Measurements from ENCODE around the gene POLR2J3. TPM values are rescaled to one million over a fixed set of nuclear protein-coding genes. Genes with fewer than 3 reads are reported as not detected.
"Not testable (repeated sequence)": the region's sequence is repeated elsewhere in the genome, so short reads cannot be mapped to it uniquely, and the experiment has no call there.

Gene POLR2J3
- total RNA-seq, 1 donor from 2014 or later, result 32.5 TPM

DNA sequence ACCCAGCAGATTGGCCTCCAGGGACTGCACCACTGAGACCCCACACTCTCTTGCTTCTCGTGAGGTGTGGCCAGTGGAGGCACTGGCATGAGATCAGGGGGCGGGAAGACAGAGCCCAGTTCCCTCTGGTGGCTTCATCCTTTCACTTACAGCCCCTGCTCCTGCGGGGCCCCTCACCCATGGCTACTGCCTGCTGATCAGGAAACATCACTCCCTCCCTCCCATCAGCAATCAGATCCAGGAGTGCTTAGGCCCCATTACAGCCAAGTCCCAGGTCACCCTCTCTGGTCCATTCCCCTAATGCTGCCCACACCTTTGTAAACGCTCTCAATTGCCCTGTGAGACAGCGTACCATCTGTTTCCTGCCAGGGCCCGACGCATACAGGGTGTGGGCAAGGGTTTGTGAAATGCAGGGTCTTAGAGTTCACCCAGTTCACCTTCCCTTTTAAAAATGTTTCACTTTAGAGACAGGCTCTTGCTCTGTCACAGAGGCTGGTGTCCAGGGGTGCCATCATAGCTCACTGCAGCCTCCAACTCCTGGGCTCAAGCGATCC lies 37.2 kb downstream of the POLR2J3 start:
- DNase-seq; H3K27ac Mint-ChIP-seq (ENCODE audit: unreplicated experiment); H3K4me3 Mint-ChIP-seq (ENCODE audit: unreplicated experiment); H3K36me3 Mint-ChIP-seq (ENCODE audit: unreplicated experiment); H3K9me3 Mint-ChIP-seq (ENCODE audit: unreplicated experiment); H3K4me1 Mint-ChIP-seq (ENCODE audit: low read depth, unreplicated experiment); H3K27me3 Mint-ChIP-seq (ENCODE audit: unreplicated experiment): not testable (repeated sequence)

DNA sequence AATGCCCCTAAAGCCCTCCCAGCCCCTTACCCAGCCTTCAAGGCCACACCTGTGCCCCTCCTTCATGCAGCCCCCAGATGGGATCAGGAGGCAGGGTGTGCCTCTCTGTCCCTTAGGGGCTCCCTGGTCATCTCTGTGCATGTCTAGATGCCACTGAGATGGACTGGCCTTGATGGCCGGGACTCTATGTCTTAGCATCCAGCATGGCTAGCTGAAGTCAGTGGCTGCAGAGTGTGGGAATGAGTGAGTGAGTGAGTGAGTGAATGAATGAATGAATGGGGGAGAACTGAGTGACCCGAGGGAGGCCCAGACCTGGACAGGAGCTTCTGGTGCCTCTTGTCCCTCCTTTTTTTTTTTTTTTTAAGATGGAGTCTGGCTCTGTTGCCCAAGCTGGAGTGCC lies 40.3 kb downstream of the POLR2J3 start:
- DNase-seq; H3K4me3 Mint-ChIP-seq (ENCODE audit: unreplicated experiment); H3K9me3 Mint-ChIP-seq (ENCODE audit: unreplicated experiment); H3K4me1 Mint-ChIP-seq (ENCODE audit: low read depth, unreplicated experiment); H3K27me3 Mint-ChIP-seq (ENCODE audit: unreplicated experiment); H3K27ac Mint-ChIP-seq (ENCODE audit: unreplicated experiment); H3K36me3 Mint-ChIP-seq (ENCODE audit: unreplicated experiment): not testable (repeated sequence)

DNA sequence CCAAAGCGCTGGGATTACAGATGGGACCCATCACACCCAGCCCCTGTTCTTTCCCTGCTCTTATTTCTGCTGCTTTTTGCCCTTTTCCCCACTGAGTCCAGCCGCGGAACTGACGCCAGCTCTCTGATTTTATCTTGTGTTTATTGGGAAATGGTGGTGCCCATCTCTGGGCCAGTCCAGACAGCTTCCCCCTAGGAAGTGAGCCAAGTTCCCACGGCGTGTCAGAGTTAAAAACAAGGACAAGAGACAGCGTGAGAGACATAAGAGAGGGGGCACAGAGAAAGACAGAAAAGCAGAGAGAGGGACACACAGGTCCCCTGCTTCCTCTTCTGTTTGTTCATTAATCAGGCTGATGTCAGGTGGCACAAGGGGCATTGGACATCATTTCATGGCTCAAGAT lies 40.8 kb downstream of the POLR2J3 start:
- H3K36me3 Mint-ChIP-seq (ENCODE audit: unreplicated experiment); H3K4me3 Mint-ChIP-seq (ENCODE audit: unreplicated experiment); H3K27ac Mint-ChIP-seq (ENCODE audit: unreplicated experiment); H3K4me1 Mint-ChIP-seq (ENCODE audit: low read depth, unreplicated experiment); DNase-seq; H3K9me3 Mint-ChIP-seq (ENCODE audit: unreplicated experiment); H3K27me3 Mint-ChIP-seq (ENCODE audit: unreplicated experiment): not testable (repeated sequence)

DNA sequence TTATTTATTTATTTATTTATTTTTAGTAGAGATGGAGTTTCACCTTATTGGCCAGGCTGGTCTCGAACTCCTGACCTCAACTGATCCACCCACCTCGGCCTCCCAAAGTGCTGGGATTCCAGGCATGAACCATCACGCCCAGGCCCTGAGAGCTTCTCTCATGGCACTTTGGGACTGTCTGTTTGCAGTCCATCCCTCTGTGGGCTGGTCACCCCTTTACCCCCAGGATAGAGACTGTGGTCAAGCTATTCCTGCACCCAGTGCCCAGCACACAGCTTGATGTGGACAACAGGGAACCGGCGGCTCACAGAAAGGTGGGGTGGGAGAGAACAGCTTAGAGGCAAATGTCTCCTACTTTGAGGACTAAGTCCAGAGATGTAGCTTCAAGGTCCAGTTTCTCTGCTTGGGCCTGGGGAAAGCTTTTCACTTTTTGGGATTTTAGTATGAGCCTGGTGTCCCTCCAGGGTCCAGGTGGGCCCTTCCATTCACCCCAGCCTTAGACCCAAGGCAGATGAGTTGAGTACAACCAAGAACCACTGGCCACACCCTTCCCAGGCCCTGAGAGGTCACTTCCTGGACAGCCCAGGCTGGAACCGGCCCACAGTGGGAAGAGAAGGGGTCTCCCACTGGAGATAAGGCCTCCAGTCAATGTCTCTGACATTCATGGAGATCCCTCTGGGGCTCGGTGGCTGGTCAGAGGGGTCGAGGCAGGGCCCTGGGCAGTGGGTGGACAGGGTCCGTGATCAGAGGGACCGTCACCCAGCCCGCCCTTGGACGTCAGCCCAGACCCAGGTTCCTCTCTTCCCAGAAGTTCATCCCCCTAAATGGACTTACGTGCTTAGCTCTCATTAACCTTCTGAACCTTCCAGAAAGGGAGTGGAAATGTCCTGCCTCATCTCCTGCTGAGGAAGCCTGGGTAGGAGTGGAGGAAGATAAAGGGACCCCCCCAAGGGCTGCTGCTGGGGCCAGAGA lies 44.3 kb downstream of the POLR2J3 start:
- H3K4me1 Mint-ChIP-seq (ENCODE audit: low read depth, unreplicated experiment); H3K9me3 Mint-ChIP-seq (ENCODE audit: unreplicated experiment); H3K27me3 Mint-ChIP-seq (ENCODE audit: unreplicated experiment); DNase-seq; H3K27ac Mint-ChIP-seq (ENCODE audit: unreplicated experiment); H3K36me3 Mint-ChIP-seq (ENCODE audit: unreplicated experiment); H3K4me3 Mint-ChIP-seq (ENCODE audit: unreplicated experiment): not testable (repeated sequence)

DNA sequence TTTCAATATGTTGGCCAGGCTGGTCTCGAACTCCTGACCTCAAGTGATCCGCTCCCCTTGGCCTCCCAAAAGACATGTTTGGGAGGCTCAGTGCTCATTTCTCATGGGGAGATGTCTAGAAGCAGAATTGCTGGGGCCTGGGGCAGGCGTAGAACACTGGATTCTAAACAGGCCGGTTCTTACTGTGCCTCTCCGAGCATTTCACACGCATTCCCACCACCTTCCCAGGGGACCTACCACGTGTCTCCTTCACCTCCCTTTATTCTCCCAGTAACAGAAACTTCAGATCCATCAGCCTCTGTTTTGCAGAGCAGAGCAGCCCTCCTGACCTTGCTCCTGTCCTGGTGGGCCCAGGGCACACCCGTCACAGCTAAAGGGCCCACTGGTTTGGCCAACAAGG lies 45.2 kb downstream of the POLR2J3 start:
- not testable (repeated sequence) for H3K4me1 Mint-ChIP-seq (ENCODE audit: low read depth, unreplicated experiment); H3K27ac Mint-ChIP-seq (ENCODE audit: unreplicated experiment); H3K4me3 Mint-ChIP-seq (ENCODE audit: unreplicated experiment); DNase-seq; H3K36me3 Mint-ChIP-seq (ENCODE audit: unreplicated experiment); H3K27me3 Mint-ChIP-seq (ENCODE audit: unreplicated experiment); H3K9me3 Mint-ChIP-seq (ENCODE audit: unreplicated experiment)

DNA sequence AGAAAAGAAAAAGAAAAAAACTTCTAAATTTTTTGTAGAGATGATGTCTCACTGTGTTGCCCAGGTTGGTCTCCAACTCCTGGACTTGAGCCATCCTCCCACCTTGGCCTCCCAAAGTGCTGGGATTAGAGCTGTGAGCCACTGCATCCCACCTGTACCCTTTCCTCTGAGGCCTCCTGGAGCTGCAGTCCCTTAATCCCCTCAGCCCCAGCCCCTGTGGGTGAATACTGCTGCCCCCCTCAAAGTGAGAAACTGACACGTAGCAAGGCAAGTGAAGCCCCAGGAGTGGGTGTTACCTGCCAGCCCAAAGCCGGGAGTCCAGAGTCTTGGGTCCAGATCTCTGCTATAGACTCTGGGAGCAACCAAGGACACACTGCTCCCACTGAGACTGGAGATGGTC lies 47.6 kb downstream of the POLR2J3 start:
- H3K9me3 Mint-ChIP-seq (ENCODE audit: unreplicated experiment); H3K4me3 Mint-ChIP-seq (ENCODE audit: unreplicated experiment); H3K27ac Mint-ChIP-seq (ENCODE audit: unreplicated experiment); DNase-seq; H3K27me3 Mint-ChIP-seq (ENCODE audit: unreplicated experiment); H3K4me1 Mint-ChIP-seq (ENCODE audit: low read depth, unreplicated experiment); H3K36me3 Mint-ChIP-seq (ENCODE audit: unreplicated experiment): not testable (repeated sequence)

DNA sequence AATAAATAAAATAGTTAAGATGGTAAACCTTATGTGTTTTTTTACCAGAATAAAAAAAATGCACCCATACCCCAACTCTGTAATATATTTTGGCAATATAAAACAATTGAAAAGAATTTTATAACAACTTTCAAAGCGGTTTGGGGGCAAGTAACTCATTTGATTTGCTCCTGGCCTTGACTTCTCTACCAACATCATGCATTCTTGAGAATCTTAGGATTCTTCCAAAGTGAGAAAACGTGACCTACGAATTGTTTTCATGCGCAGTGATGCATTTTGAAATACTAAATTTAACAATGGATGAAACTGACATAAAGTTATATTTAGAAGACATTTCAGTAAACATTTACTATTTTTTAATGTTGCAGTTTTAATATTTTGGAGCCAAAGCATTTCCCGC lies 51.6 kb downstream of the POLR2J3 start:
- not testable (repeated sequence) for H3K27ac Mint-ChIP-seq (ENCODE audit: unreplicated experiment); H3K27me3 Mint-ChIP-seq (ENCODE audit: unreplicated experiment); H3K4me3 Mint-ChIP-seq (ENCODE audit: unreplicated experiment); H3K9me3 Mint-ChIP-seq (ENCODE audit: unreplicated experiment); DNase-seq; H3K36me3 Mint-ChIP-seq (ENCODE audit: unreplicated experiment); H3K4me1 Mint-ChIP-seq (ENCODE audit: low read depth, unreplicated experiment)

DNA sequence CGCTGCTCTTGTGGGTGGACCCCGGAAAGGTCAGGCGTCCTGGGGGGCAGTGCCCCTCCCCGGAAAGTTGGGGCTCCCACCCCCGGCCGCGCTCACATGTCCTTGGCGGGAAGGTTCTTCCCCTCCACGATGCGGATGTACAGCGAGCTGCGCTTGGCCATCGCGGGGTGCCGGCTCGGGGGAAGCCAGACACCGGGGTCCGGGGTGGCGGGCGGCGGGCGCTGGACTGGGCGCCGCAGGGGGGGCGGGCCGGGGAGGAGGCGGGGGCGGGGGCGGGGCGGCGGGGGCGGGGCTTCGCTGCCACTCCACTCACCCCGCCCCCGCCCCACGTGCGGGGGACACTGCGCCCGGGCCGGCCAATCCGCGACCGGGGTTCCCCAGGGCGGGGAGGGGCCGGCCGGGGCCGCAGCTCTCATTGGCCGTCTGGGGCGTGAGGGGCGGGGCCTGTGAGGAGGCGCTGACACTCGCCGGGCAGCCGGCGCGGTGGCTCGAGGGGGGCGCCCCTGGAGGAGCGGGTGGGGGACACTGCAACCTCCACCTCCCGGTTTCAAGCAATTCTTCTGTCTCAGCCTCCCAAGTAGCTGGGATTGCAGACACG lies 54.7 kb downstream of the POLR2J3 start, which contains the start of gene RASA4B:
TSS of gene RASA4B (minus strand) at position 228 of the 598 bp plus-strand sequence. CDS start at position 161, 67 bp downstream.
- not testable (repeated sequence) for H3K9me3 Mint-ChIP-seq (ENCODE audit: unreplicated experiment); H3K36me3 Mint-ChIP-seq (ENCODE audit: unreplicated experiment); H3K4me1 Mint-ChIP-seq (ENCODE audit: low read depth, unreplicated experiment); H3K27ac Mint-ChIP-seq (ENCODE audit: unreplicated experiment); H3K4me3 Mint-ChIP-seq (ENCODE audit: unreplicated experiment); H3K27me3 Mint-ChIP-seq (ENCODE audit: unreplicated experiment)
- DNase-seq, result peak; percentile 21

Other genes with a start within 250 kb of the POLR2J3 start
- not detected for gene SPDYE6, start 216.1 kb downstream of the POLR2J3 start, total RNA-seq (ENCODE audit: unreplicated experiment)
- gene PRKRIP1, start 176.2 kb downstream of the POLR2J3 start, total RNA-seq (ENCODE audit: unreplicated experiment), result 31.0 TPM
- 31.8 TPM for gene ORAI2, start 139.0 kb downstream of the POLR2J3 start, total RNA-seq (ENCODE audit: unreplicated experiment)
- 9.8 TPM for gene ALKBH4, start 107.7 kb downstream of the POLR2J3 start, total RNA-seq (ENCODE audit: unreplicated experiment)
- 37.0 TPM for gene LRWD1, start 107.6 kb downstream of the POLR2J3 start, total RNA-seq (ENCODE audit: unreplicated experiment)
- gene POLR2J, start 93.7 kb downstream of the POLR2J3 start, total RNA-seq (ENCODE audit: unreplicated experiment), result 28.4 TPM
- 40.1 TPM for gene RASA4B, start 54.8 kb downstream of the POLR2J3 start, total RNA-seq (ENCODE audit: unreplicated experiment)
- 11.4 TPM for gene UPK3BL2, start 28.9 kb downstream of the POLR2J3 start, total RNA-seq (ENCODE audit: unreplicated experiment)
- not detected for gene SPDYE2, start 21.4 kb downstream of the POLR2J3 start, total RNA-seq (ENCODE audit: unreplicated experiment)
- gene RASA4, start 44.2 kb upstream of the POLR2J3 start, total RNA-seq (ENCODE audit: unreplicated experiment), result 102 TPM
- gene UPK3BL1, start 70.2 kb upstream of the POLR2J3 start, total RNA-seq (ENCODE audit: unreplicated experiment), result 21.9 TPM
- not detected for gene SPDYE2B, start 77.7 kb upstream of the POLR2J3 start, total RNA-seq (ENCODE audit: unreplicated experiment)
- gene POLR2J2, start 99.1 kb upstream of the POLR2J3 start, total RNA-seq (ENCODE audit: unreplicated experiment), result 13.4 TPM
- 8.5 TPM for gene FAM185A, start 176.4 kb upstream of the POLR2J3 start, total RNA-seq (ENCODE audit: unreplicated experiment)